ENCODE results near the gene CDIPT.

- TF ChIP-seq CTCF (IDR thresholded peaks at IDR 0.05) (no peak), POLR2A (IDR thresholded peaks at IDR 0.05) (no peak)
Observed at GRCh38 chr16:29896841-29897240, 33.8 kb upstream of the CDIPT start.
